OCI-LY3 (cell line): ENCODE data around the gene TPSD1.

Source experiments
- EZH2phosphoT487 ChIP-seq: fragments of 200-600 bp; shearing (Covaris generic); IDR thresholded peaks from 2 replicates; pipeline ENCODE4 v1.6.1; 2018; ENCODE audit warnings: antibody characterized with exemption, mixed run types, low read depth
- TF ChIP-seq, protein P1 (sequence below): fragments of 200-600, 300-600 bp; sonication (generic); IDR thresholded peaks from 2 replicates; pipeline ENCODE4 v1.5.1; 2014; ENCODE audit warnings: antibody characterized with exemption, low read length, low read depth

DNA sequence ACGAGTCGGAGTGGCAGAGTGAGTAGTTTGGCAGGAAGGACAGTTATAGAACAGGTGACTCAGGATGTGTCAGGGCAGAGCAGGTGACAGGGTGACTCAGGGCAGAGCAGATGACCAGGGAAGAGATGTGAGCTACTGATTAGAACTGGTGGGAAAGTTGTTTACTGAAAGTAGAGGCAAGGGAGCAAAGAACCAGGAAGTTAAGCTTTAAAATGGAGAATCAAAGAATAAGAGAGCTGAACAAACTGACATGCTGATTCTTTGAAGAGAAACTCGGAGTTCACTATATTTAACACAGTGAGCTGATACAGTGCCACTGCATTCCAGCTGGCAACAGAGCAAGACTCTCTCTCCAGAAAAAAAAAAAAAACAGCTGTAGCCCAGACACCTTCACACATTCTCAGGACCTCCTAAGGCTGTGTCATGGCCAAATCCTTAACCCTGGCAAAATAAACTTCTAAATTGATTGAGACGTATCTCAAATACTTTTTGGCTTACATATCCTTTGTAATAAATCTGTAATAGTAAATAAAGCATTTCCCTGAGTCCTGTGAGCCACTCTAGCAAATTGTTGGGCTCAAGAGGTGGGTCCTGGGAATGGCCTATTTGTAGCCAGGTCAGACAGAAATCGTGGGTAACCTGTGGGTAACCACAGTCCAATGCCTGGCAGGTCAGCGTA lies 41.3 kb downstream of the TPSD1 start:
- TF ChIP-seq, protein P1, sequence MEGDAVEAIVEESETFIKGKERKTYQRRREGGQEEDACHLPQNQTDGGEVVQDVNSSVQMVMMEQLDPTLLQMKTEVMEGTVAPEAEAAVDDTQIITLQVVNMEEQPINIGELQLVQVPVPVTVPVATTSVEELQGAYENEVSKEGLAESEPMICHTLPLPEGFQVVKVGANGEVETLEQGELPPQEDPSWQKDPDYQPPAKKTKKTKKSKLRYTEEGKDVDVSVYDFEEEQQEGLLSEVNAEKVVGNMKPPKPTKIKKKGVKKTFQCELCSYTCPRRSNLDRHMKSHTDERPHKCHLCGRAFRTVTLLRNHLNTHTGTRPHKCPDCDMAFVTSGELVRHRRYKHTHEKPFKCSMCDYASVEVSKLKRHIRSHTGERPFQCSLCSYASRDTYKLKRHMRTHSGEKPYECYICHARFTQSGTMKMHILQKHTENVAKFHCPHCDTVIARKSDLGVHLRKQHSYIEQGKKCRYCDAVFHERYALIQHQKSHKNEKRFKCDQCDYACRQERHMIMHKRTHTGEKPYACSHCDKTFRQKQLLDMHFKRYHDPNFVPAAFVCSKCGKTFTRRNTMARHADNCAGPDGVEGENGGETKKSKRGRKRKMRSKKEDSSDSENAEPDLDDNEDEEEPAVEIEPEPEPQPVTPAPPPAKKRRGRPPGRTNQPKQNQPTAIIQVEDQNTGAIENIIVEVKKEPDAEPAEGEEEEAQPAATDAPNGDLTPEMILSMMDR, result no peak
- TF ChIP-seq EZH2phosphoT487, result no peak
